ENCODE results near the gene AMH.

AMH gene

GRCh38 chr19:2221918-2222317, 27.2 kb upstream of the AMH start:
- DNase-seq: no peak

- no peak for DNase-seq
These were observed 25.7 kb upstream of the AMH start for GRCh38 chr19:2223391-2223790.

GRCh38 chr19:2223959-2224358, 25.2 kb upstream of the AMH start:
- no peak for DNase-seq

- no peak for DNase-seq
These were observed 24.3 kb upstream of the AMH start for GRCh38 chr19:2224754-2225349.

- DNase-seq: no peak
These were observed 23.6 kb upstream of the AMH start for GRCh38 chr19:2225415-2226050.

- no peak for DNase-seq
These were observed 22.9 kb upstream of the AMH start for GRCh38 chr19:2226051-2226839.

GRCh38 chr19:2226840-2227360, 22.2 kb upstream of the AMH start:
- no peak for DNase-seq

- no peak for DNase-seq
These were observed 21.5 kb upstream of the AMH start for GRCh38 chr19:2227415-2228156.

- no peak for DNase-seq
These were observed 20.7 kb upstream of the AMH start for GRCh38 chr19:2228157-2229030.

- no peak for DNase-seq
These were observed 19.8 kb upstream of the AMH start for GRCh38 chr19:2229103-2230032.

- DNase-seq: no peak
These were observed 19.0 kb upstream of the AMH start for GRCh38 chr19:2230033-2230531.

- DNase-seq: no peak
These were observed 18.2 kb upstream of the AMH start for GRCh38 chr19:2230807-2231533.

- DNase-seq: no peak
These were observed 17.4 kb upstream of the AMH start for GRCh38 chr19:2231621-2232221.

GRCh38 chr19:2232286-2233151, 16.6 kb upstream of the AMH start:
- DNase-seq: no peak

- no peak for DNase-seq
These were observed 15.4 kb upstream of the AMH start for GRCh38 chr19:2233601-2234280.

GRCh38 chr19:2234996-2235380, 14.1 kb upstream of the AMH start:
- DNase-seq: no peak

- DNase-seq: no peak
These were observed 13.6 kb upstream of the AMH start for GRCh38 chr19:2235381-2236063.

GRCh38 chr19:2236064-2236313, 13.1 kb upstream of the AMH start:
- no peak for DNase-seq
